Nephron (organoid): ENCODE measurements around the gene PDSS2.

ENCODE experiments used
- H3K27ac Mint-ChIP-seq, 3 experiments: 2 replicates each; pipeline ENCODE4 v1.8.0; 2020; ENCODE audit warnings: mixed read lengths in 3 of 3, mild to moderate bottlenecking in 2 of 3, moderate library complexity in 1 of 3
- H3K27me3 Mint-ChIP-seq: 2 replicates; pipeline ENCODE4 v1.8.0; 2021; ENCODE audit warnings: low read depth, mild to moderate bottlenecking, moderate library complexity, mixed read lengths
- H3K36me3 Mint-ChIP-seq: 2 replicates; pipeline ENCODE4 v1.8.0; 2020; ENCODE audit warnings: low read depth, mixed read lengths
- H3K4me1 Mint-ChIP-seq: 2 replicates; pipeline ENCODE4 v1.8.0; 2020; ENCODE audit warnings: mixed read lengths
- H3K4me3 Mint-ChIP-seq, 3 experiments: 2 replicates each; pipeline ENCODE4 v1.8.0; 2020; ENCODE audit warnings: mild to moderate bottlenecking in 3 of 3, mixed read lengths in 3 of 3, moderate library complexity in 2 of 3
- H3K9me3 Mint-ChIP-seq: 2 replicates; pipeline ENCODE4 v1.8.0; 2020; ENCODE audit warnings: mixed read lengths
- TF ChIP-seq, protein P1 (sequence below), 3 experiments: fragments of 200-600 bp; sonication (generic); IDR thresholded peaks; one replicate each; pipeline ENCODE4 v1.5.0; 2021; ENCODE audit warnings: antibody characterized with exemption in 3 of 3; ENCODE audit not compliant: unreplicated experiment in 3 of 3

PDSS2 gene

DNA sequence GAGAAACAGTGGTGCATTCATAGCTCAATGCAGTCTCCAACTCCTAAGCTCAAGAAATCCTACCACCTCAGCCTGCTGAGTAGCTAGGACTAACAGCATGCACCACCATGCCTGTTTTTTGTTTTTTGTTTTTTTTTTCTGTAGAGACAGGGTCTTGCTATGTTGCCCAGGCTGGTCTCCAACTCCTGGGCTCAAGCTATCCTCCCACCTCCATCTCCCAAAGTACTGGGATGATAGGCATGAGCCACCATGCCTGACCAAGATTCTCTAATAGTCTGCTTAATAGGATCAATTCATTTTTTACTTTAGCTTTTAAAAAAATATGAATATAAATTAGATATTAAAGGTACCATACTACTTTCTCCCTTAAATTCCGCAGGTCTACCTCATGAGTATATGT, 191.7 kb downstream of the PDSS2 start:
- no peak overlapping the region for H3K27ac Mint-ChIP-seq
- TF ChIP-seq, protein P1, sequence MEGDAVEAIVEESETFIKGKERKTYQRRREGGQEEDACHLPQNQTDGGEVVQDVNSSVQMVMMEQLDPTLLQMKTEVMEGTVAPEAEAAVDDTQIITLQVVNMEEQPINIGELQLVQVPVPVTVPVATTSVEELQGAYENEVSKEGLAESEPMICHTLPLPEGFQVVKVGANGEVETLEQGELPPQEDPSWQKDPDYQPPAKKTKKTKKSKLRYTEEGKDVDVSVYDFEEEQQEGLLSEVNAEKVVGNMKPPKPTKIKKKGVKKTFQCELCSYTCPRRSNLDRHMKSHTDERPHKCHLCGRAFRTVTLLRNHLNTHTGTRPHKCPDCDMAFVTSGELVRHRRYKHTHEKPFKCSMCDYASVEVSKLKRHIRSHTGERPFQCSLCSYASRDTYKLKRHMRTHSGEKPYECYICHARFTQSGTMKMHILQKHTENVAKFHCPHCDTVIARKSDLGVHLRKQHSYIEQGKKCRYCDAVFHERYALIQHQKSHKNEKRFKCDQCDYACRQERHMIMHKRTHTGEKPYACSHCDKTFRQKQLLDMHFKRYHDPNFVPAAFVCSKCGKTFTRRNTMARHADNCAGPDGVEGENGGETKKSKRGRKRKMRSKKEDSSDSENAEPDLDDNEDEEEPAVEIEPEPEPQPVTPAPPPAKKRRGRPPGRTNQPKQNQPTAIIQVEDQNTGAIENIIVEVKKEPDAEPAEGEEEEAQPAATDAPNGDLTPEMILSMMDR (IDR thresholded peaks at IDR 0.05; ENCODE audit: unreplicated experiment in 3 of 3), result no peak
- H3K27me3 Mint-ChIP-seq, result no peaks in the 10 kb centered on the region
- no peak overlapping the region for H3K4me3 Mint-ChIP-seq
- no peaks in the 10 kb centered on the region for H3K36me3 Mint-ChIP-seq
- no peaks in the 10 kb centered on the region for H3K4me1 Mint-ChIP-seq
- H3K9me3 Mint-ChIP-seq, result no peaks in the 10 kb centered on the region

DNA sequence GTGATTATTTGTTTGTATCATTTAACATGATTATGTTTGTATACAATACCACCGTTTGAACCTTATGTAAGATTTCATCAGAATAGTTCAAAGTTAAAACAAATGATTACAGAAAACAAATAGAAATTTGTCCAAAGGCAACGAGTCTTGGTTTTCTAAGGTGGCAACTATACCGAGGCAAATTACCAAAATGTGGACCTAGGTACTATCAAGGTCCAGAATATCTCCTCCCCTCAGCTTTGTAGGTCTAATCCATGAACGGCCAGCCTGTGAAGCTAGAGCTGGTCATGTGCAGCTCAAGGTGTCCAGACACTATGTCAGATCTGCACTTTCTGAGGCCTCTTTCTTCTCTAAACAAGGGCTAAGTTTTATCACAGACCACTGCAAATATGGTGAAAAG, 192.4 kb downstream of the PDSS2 start:
- H3K9me3 Mint-ChIP-seq, result no peaks in the 10 kb centered on the region
- peaks cover 4% of the 10 kb centered on the region for H3K36me3 Mint-ChIP-seq
- no peak overlapping the region for H3K4me3 Mint-ChIP-seq
- TF ChIP-seq, protein P1 (IDR thresholded peaks at IDR 0.05; ENCODE audit: unreplicated experiment in 3 of 3), result no peak
- no peaks in the 10 kb centered on the region for H3K27me3 Mint-ChIP-seq
- no peaks in the 10 kb centered on the region for H3K4me1 Mint-ChIP-seq
- H3K27ac Mint-ChIP-seq, result no peak overlapping the region

DNA sequence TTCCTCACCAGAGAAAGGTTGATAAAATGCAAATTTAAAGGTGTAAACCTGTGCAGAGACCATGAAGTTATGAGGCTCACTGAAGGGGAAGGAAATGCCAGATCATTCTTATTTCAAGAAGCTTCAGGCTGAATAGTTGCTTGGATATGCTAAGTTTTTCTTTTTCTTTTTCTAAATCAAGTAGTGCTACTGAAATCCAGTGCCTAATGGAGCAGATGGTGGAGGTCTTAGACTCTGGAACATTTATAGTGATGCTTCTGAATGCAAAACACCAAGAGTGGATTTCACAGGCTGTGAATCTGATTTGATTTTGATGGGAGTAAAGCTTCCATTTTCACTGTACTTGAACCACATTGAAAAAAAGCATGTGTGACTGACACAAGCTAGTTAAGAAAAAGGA, 192.8 kb downstream of the PDSS2 start:
- TF ChIP-seq, protein P1 (IDR thresholded peaks at IDR 0.05; ENCODE audit: unreplicated experiment in 3 of 3), result no peak
- Mint-ChIP-seq H3K27ac (peak overlapping the region in 1 of 3 experiments; percentile 22), H3K4me1 (no peaks in the 10 kb centered on the region), H3K36me3 (peaks cover 4% of the 10 kb centered on the region), H3K9me3 (no peaks in the 10 kb centered on the region), H3K27me3 (no peaks in the 10 kb centered on the region), H3K4me3 (no peak overlapping the region)

DNA sequence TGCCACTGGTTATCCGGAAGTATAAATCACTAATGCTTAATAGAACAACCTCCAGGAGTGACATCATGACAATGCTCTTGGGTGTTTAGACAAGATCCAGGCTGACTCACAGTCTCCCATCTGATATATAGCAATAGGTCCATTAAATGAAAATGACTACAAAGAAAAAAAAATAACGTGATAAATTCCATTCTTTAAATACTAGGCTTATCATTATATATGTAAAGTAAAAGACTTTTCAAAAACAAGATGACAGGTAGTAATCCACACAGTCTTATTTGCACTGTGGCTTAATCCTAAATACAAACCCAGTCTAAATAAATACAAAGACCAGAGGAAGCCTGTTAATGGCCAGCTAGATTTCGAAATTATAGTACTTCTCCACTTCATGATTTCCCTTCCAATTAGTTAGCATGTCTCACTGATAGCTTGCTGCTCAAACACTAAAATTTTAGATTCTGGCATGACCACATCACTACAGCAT, 195.0 kb downstream of the PDSS2 start:
- Mint-ChIP-seq H3K4me3 (no peak overlapping the region), H3K36me3 (peaks cover 4% of the 10 kb centered on the region), H3K4me1 (no peaks in the 10 kb centered on the region), H3K27ac (peak overlapping the region in 1 of 3 experiments; percentile 20), H3K27me3 (no peaks in the 10 kb centered on the region), H3K9me3 (no peaks in the 10 kb centered on the region)
- TF ChIP-seq, protein P1 (IDR thresholded peaks at IDR 0.05; ENCODE audit: unreplicated experiment in 3 of 3), result no peak

DNA sequence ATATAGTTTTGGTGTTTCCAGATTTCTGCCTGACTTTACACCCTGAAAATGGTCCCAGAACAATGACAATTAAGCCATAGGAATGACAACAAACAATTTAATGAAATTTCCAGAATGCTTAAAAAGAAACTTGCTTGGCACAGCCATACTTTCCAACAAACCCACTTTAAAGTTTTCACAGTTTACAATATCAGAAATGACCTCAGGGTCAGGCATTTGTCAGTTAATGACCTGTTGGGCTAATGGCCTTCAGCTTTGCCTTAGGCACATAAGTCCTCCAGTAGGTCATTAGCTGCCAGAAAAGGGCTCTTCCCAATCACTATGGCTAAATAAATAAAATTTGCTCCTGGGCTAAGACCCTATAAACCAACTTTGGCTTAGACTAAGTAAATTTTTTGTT, 199.4 kb downstream of the PDSS2 start:
- H3K27me3 Mint-ChIP-seq, result no peaks in the 10 kb centered on the region

DNA sequence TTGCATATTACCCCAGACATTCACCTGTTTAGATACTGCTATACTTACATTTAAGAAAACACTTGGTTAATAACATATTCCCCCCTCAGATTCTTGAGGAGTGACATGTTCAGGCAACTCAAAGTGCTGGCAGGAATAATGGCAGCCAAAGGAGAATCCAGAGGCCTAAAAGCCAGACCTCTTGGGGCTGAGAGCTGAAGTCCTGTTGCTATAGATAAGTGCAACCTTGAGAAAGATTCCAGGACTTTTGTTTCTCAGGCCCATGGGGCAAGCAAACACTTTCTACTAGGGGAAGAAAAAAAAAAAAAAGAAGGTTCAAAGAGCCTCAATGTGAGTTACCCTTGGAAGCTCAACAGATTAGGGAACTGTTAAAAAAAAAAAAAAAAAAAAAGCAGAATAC, 211.2 kb downstream of the PDSS2 start:
- no peak overlapping the region for H3K27ac Mint-ChIP-seq
- H3K4me3 Mint-ChIP-seq, result no peak overlapping the region
- no peaks in the 10 kb centered on the region for H3K27me3 Mint-ChIP-seq
- peaks cover 15% of the 10 kb centered on the region for H3K4me1 Mint-ChIP-seq
- no peaks in the 10 kb centered on the region for H3K36me3 Mint-ChIP-seq
- TF ChIP-seq, protein P1 (IDR thresholded peaks at IDR 0.05; ENCODE audit: unreplicated experiment in 3 of 3), result no peak
- H3K9me3 Mint-ChIP-seq, result no peaks in the 10 kb centered on the region

More for the DNA sequence above, 199.4 kb downstream of the PDSS2 start:
- H3K4me1 Mint-ChIP-seq, result no peaks in the 10 kb centered on the region
- TF ChIP-seq, protein P1 (IDR thresholded peaks at IDR 0.05; ENCODE audit: unreplicated experiment in 3 of 3), result no peak
- H3K9me3 Mint-ChIP-seq, result no peaks in the 10 kb centered on the region
- peaks cover 4% of the 10 kb centered on the region for H3K36me3 Mint-ChIP-seq
- no peak overlapping the region for H3K27ac Mint-ChIP-seq
- H3K4me3 Mint-ChIP-seq, result no peak overlapping the region
